Gastrocnemius medialis (tissue), 4 donors: Measurements from ENCODE around the gene GNAI2.

Source experiments
- CTCF ChIP-seq, 5 experiments: fragments of 450-650 bp in 3 of 5; fragments of 200-600 bp in 2 of 5; sonication (generic) in 2 of 5; IDR thresholded peaks in 4 of 5; conservative IDR thresholded peaks in 1 of 5; 1 replicate in 4 of 5; 2 replicates in 1 of 5; pipeline ENCODE4 v1.5.1; 2016 to 2019; ENCODE audit warnings: antibody characterized with exemption in 5 of 5, mild to moderate bottlenecking in 3 of 5, moderate library complexity in 3 of 5
- POLR2A ChIP-seq, 2 donors: fragments of 450-650 bp; IDR thresholded peaks; one replicate each; pipeline ENCODE4 v1.6.1; 2017; ENCODE audit warnings: antibody characterized with exemption in 2 of 2, mild to moderate bottlenecking in 2 of 2, moderate library complexity in 2 of 2

GRCh38 chr3:50258029-50258680 is 22.2 kb downstream of the GNAI2 start:
- TF ChIP-seq CTCF (IDR thresholded peaks at IDR 0.05 in 4 of 5, conservative IDR thresholded peaks at IDR 0.05 in 1 of 5) (no peak), POLR2A (IDR thresholded peaks at IDR 0.05) (no peak)
